Brain microvascular endothelial cell (primary cell): ENCODE results near the gene PTTG1IP.

Experiments
- DNase-seq: peaks from one replicate; pipeline ENCODE4 v3.0.0-alpha.2; 2020
- H3K27ac ChIP-seq: fragments of 250-450 bp; sonication (Bioruptor Pico); 2 replicates; pipeline ENCODE4 v1.5.1; 2020; ENCODE audit warnings: mild to moderate bottlenecking, moderate library complexity
- H3K27me3 ChIP-seq: fragments of 250-450 bp; sonication (Bioruptor Pico); replicated peaks from 2 replicates; pipeline ENCODE4 v1.5.1; 2020; ENCODE audit warnings: mild to moderate bottlenecking
- H3K36me3 ChIP-seq: fragments of 250-450 bp; sonication (Bioruptor Pico); replicated peaks from 2 replicates; pipeline ENCODE4 v1.5.1; 2020; ENCODE audit warnings: mild to moderate bottlenecking
- H3K4me3 ChIP-seq: 2 replicates; pipeline ENCODE4 v1.5.1; 2011; ENCODE audit warnings: low read depth, mild to moderate bottlenecking, control low read depth, low read length, moderate library complexity
- in situ Hi-C: cut with HindIII; loops from 2 replicates; pipeline ENCODE4 v1.10.0; 2017; ENCODE audit warnings: low sequenced_read_pairs, low pct_ligation_motif_present
- TF ChIP-seq, protein P1 (sequence below): IDR thresholded peaks from 2 replicates; pipeline ENCODE4 v1.5.1; 2011; ENCODE audit warnings: low read depth, mild to moderate bottlenecking, moderate library complexity, low read length, control low read depth, inconsistent platforms; ENCODE audit errors: missing control alignments

The PTTG1IP gene

DNA sequence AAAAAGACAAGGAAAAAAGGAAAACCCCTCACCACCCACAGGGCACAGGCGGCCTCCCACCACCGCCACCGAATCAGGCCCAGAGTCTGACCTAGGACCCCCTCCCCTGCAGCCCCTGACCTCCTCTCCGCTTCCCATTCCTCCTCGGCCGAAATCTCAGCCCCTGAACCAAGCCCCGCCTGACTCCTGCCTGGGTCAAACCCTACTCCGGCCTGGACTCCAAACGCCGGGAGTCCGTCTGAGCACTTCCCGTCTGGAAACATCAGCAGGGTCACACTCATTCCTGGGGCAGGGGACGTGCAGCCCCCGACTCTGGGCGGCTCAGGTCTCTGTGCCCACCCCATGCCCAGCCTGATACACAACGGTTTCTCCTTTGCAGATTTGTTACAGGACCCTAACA is 29.2 kb downstream of the PTTG1IP start:
- Histone ChIP-seq H3K27ac (no peak overlapping the region), H3K27me3 (peaks cover 19% of the 10 kb centered on the region), H3K4me3 (no peak overlapping the region), H3K36me3 (peaks cover 8% of the 10 kb centered on the region)
- TF ChIP-seq, protein P1, sequence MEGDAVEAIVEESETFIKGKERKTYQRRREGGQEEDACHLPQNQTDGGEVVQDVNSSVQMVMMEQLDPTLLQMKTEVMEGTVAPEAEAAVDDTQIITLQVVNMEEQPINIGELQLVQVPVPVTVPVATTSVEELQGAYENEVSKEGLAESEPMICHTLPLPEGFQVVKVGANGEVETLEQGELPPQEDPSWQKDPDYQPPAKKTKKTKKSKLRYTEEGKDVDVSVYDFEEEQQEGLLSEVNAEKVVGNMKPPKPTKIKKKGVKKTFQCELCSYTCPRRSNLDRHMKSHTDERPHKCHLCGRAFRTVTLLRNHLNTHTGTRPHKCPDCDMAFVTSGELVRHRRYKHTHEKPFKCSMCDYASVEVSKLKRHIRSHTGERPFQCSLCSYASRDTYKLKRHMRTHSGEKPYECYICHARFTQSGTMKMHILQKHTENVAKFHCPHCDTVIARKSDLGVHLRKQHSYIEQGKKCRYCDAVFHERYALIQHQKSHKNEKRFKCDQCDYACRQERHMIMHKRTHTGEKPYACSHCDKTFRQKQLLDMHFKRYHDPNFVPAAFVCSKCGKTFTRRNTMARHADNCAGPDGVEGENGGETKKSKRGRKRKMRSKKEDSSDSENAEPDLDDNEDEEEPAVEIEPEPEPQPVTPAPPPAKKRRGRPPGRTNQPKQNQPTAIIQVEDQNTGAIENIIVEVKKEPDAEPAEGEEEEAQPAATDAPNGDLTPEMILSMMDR = no peak
- in situ Hi-C loops = no loop called here
- no peak for DNase-seq

DNA sequence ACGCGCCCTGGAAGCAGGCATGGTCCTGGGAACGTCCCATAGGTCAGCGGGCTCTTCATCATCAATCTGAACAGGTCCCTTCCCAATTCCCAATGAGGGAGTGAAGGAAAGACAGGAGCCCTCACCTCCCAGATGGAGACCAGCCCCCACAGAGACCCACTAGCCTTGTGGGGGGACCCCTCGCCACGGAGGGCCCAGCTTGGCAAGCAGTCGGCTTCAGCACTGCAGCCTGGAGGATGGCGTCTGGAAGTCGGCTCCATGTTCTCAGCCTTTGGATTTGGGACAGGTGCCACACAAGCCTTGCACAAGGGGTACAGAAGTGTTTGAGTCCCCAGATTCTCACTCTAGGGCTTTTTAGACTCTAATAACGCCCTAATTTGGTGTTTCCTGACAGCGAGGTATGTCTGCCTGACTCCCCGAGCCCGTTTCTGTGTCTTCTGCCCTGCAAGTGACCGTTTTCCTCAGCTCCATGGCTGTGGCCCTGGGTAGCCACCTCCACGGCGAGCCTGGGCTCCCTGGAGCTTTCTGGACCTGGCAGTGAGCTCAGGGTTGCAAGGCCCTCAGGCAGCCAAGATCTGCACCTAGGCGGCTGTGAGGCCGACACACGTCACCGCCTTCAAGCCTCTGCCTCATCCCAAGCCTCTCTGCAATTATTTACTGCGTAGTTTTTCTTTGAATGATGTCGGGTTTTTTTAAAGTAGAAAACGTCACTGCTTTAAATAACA is 30.6 kb downstream of the PTTG1IP start:
- DNase-seq = no peak
- Histone ChIP-seq H3K4me3 (no peak overlapping the region), H3K36me3 (peaks cover 3% of the 10 kb centered on the region), H3K27ac (no peak overlapping the region), H3K27me3 (peaks cover 19% of the 10 kb centered on the region)
- in situ Hi-C loops = no loop called here
- TF ChIP-seq, protein P1 = no peak

DNA sequence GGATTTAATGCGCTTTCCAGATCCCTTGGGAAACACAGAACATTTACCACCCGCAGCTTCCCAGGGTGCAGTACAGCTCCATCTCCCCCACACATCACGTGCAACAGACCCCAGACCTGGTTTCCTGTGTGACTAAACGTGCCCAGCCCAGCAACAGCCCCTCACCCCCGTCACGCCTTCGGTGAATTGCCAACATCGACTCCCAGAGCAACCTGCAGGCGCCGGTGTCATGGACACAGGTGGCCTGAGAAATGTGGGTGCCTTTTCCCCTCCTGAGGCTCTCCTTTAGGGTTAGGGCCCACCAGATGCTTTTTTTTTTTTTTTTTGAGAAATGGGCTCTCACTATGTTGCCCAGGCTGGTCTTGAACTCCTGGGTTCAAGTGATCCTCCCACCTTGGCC is 31.4 kb downstream of the PTTG1IP start:
- no peak for DNase-seq
- no peak overlapping the region for H3K4me3 ChIP-seq
- peaks cover 19% of the 10 kb centered on the region for H3K27me3 ChIP-seq
- TF ChIP-seq, protein P1 = no peak
- no peaks in the 10 kb centered on the region for H3K36me3 ChIP-seq
- in situ Hi-C loops = no loop called here
- H3K27ac ChIP-seq = no peak overlapping the region

DNA sequence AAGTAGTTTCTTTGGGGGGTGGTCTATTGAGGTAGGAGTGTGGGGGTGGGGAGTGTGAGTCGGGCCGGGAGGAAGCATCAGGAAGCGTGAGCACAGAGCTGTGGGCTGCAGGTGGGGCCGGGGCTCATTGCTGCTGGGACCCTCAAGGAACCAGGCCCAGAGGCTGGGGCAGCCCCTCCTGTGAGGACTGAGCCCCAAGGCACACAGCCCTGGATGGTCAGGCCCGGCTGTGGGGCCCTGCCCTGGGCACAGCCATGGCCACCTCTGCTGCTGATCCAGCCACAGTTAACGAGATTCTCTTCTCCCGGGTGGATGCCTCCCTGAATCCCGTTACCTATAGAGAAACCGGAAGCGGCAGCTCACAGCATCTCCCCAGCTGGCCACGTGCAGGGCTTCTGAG is 32.7 kb downstream of the PTTG1IP start:
- in situ Hi-C loops = no loop called here
- TF ChIP-seq, protein P1 = no peak
- no peak overlapping the region for H3K27ac ChIP-seq
- H3K4me3 ChIP-seq = no peak overlapping the region
- no peak for DNase-seq
- peaks cover 22% of the 10 kb centered on the region for H3K27me3 ChIP-seq
- H3K36me3 ChIP-seq = no peaks in the 10 kb centered on the region

DNA sequence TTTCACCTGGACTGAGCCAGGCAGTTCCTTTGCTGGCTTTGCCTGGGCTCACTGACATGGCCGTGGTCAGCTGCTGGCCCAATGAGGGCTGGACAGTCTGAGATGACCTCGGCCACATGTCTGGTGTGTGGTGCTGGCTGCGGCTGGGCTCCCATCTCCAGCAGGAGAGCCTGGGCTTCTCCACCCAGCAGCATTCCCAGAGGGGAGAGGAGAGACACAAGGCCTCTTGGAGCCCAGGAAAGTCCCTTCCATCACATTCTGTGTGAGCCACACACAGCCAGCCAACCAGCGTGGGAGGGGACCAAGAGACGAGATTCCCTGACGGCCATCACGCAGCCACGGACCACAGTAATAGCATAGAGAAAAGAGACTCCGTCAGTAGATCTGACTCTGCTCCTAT is 34.5 kb downstream of the PTTG1IP start:
- in situ Hi-C loops = no loop called here
- H3K4me3 ChIP-seq = no peak overlapping the region
- DNase-seq = no peak
- peaks cover 18% of the 10 kb centered on the region for H3K27me3 ChIP-seq
- H3K27ac ChIP-seq = no peak overlapping the region
- TF ChIP-seq, protein P1 = no peak
- H3K36me3 ChIP-seq = no peaks in the 10 kb centered on the region
